ENCODE results near the gene TMEM109. TPM values are rescaled to one million over a fixed set of nuclear protein-coding genes. Genes with fewer than 3 reads are reported as not detected.
A peak's percentile ranks its signal among the peaks of the same experiment; 100 is the strongest.

Gene TMEM109
- total and polyA plus RNA-seq, 2 of the 13 experiments (the other 11 are each of a cell fraction or from before 2014, with no cell fraction given): 7.7 to 18.0 TPM

DNA sequence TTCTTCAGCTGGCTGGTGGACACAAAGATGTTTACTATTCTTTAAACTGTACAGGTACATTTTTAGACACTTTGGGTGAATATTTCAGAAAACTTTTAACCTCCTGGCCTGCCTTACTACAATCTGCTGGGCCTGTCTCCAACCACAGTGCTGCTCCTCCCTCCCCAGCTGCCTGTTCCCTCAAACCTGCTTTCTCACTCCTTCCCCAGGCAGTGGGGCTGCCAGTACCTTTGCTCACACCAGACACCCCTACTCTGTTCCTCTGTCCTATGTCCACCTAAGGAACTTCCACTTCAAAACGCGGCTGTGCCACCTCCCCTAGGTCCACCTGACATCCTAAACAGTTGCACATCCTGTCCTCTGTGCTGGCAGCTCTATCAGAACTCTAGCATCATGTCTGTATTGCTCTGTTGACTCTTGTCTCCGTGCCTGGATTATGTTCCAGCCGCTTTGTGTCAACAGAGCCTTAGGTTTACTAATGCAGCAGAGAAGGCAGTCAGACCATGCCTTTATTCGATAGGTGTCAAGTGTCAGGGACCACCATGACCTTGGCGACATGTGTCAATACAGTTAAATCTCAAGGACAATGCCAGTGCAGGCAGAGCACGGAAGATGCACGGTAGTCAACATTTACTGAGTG lies 33.2 kb upstream of the TMEM109 start (continued):
- TF ChIP-seq TFDP2 (CRISPR knock-in tag; IDR thresholded peaks at IDR 0.05) (peak; percentile 46; the same call in 1 of the 2 replicates), NCOA5 (CRISPR knock-in tag; IDR thresholded peaks at IDR 0.05) (0 out of 2 replicates have a peak, but pooled peaks have one; percentile 63), SMYD3 (CRISPR knock-in tag; IDR thresholded peaks at IDR 0.05) (peak; percentile 95), POLR2A (IDR thresholded peaks at IDR 0.05; ENCODE audit: insufficient read depth in 1 of 2, low read depth in 2 of 2, low read length in 2 of 2) (no peak), FOXO4 (CRISPR knock-in tag; conservative IDR thresholded peaks at IDR 0.05) (no peak)

- H3K4me3 ChIP-seq (replicated peaks in 1 of 3; ENCODE audit: insufficient read depth in 1 of 3, low read depth in 2 of 3, low read length in 3 of 3): no peak overlapping the region
- ATAC-seq: peak; percentile 98
- WGBS (ENCODE audit: low lambda C conversion rate): 75% methylated on average over 2 of the region's 5 CpGs
- H3K4me2 ChIP-seq (ENCODE audit: low read depth, low read length): no peak overlapping the region
- POLR2A ChIA-PET: interaction anchor here (1.0 to 1.6 kb wide), 5 partner anchors 12 to 56 kb away, joined by 3 to 13 read pairs (median 4); partner anchors contain the start of gene PRPF19
- no peak overlapping the region for H2AFZ ChIP-seq (ENCODE audit: low read length)
- H3K27me3 ChIP-seq (ENCODE audit: control insufficient read depth in 1 of 2, insufficient read depth in 2 of 2, low read length in 2 of 2): no peaks in the 10 kb centered on the region
- H4K20me1 ChIP-seq (ENCODE audit: insufficient read depth, low read length): no peaks in the 10 kb centered on the region
- intact Hi-C loops (cut with micrococcal nuclease; ENCODE audit: unreplicated experiment): loop anchor here (1.0 to 5.0 kb wide), 2 partner anchors 56 to 110 kb away; no protein-coding TSS in a partner anchor
- H3K27ac ChIP-seq (ENCODE audit: extremely low read length, insufficient read depth, low read length): no peak overlapping the region
- H3K79me2 ChIP-seq (ENCODE audit: insufficient read depth, low read length): no peaks in the 10 kb centered on the region
- CTCF ChIA-PET (ENCODE audit: low intra/inter-chr PET ratio, low total read pairs): interaction anchor here (0.8 to 4.3 kb wide), 5 partner anchors 12 to 112 kb away, joined by 3 to 81 read pairs (median 4); no protein-coding TSS in a partner anchor
- H3K9me3 ChIP-seq (ENCODE audit: low read length): no peaks in the 10 kb centered on the region
- H3K4me1 ChIP-seq (ENCODE audit: insufficient read depth, low read length): no peaks in the 10 kb centered on the region
- H3K9ac ChIP-seq (ENCODE audit: insufficient read depth, low read depth, low read length): no peak overlapping the region
- FAIRE-seq: peak; percentile 90
- BruUV-seq (replicated peaks): no TSS peak
- in situ Hi-C loops (cut with HindIII; ENCODE audit: extremely low pct_ligation_motif_present, low pct_unique_long_range_greater_than_20kb): no loop called here
- peaks cover 2 to 10% of the 10 kb centered on the region in 2 experiments; a peak in 3 of 5 replicates for H3K36me3 ChIP-seq (replicated peaks in 1 of 2; ENCODE audit: control insufficient read depth in 1 of 2, insufficient read depth in 2 of 2, low read length in 2 of 2)
- peak; percentile 66 for DNase-seq (ENCODE audit: low spot score)
- TF ChIP-seq THRA (CRISPR knock-in tag; IDR thresholded peaks at IDR 0.05; ENCODE audit: borderline replicate concordance): no peak
- TF ChIP-seq, protein P1, sequence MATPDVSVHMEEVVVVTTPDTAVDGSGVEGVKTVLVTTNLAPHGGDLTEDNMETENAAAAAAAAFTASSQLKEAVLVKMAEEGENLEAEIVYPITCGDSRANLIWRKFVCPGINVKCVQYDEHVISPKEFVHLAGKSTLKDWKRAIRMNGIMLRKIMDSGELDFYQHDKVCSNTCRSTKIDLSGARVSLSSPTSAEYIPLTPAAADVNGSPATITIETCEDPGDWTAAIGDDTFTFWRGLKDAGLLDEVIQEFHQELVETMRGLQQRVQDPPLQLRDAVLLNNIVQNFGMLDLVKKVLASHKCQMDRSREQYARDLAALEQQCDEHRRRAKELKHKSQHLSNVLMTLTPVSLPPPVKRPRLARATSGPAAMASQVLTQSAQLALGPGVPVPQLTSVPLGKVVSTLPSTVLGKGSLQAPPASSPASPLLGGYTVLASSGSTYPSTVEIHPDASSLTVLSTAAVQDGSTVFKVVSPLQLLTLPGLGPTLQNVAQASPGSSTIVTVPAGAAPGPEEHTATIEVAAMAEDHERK (CRISPR knock-in tag; IDR thresholded peaks at IDR 0.05; ENCODE audit: low read depth): no peak
- TF ChIP-seq SETDB1 (CRISPR knock-in tag; IDR thresholded peaks at IDR 0.05; ENCODE audit: borderline replicate concordance): no peak
- TF ChIP-seq KLF13 (CRISPR knock-in tag; IDR thresholded peaks at IDR 0.05): no peak
- TF ChIP-seq SRF (IDR thresholded peaks at IDR 0.05; ENCODE audit: low read depth, low read length): no peak
- 0 out of 2 replicates have a peak, but pooled peaks have one; percentile 22 for TF ChIP-seq ZFP1 (CRISPR knock-in tag; IDR thresholded peaks at IDR 0.05)
- peak; percentile 98 for TF ChIP-seq SMC3 (IDR thresholded peaks at IDR 0.05; ENCODE audit: low read length)
- TF ChIP-seq ZBTB4 (CRISPR knock-in tag; IDR thresholded peaks at IDR 0.05; ENCODE audit: borderline replicate concordance): no peak
- TF ChIP-seq ZNF678 (CRISPR knock-in tag; IDR thresholded peaks at IDR 0.05): no peak
Measured at GRCh38 chr11:60887556-60887955, 26.4 kb upstream of the TMEM109 start.
